ENCODE results near the gene OXA1L. TPM values are rescaled to one million over a fixed set of nuclear protein-coding genes. Genes with fewer than 3 reads are reported as not detected.
"Not testable (repeated sequence)": the region's sequence is repeated elsewhere in the genome, so short reads cannot be mapped to it uniquely, and the experiment has no call there.

OXA1L gene
- total RNA-seq, result 10 to 100 TPM; 60.0 to 74.8 TPM
- 100 to 1,000 TPM in 1 of 2 donors, 10 to 100 TPM in 1; 69.4 to 123 TPM for polyA plus RNA-seq
- long read RNA-seq, donor 1, transcript OXA1L-201 (10 exons, 1,719 nt), result major isoform, 314 of 407 reads
- long read RNA-seq, donor 1, partial matches to known transcripts, result 16 of 407 reads
- long read RNA-seq, donor 1, other reads (novel, unspliced or antisense), result 76 of 407 reads
- long read RNA-seq, donor 2, transcript OXA1L-201 (10 exons, 1,719 nt), result major isoform, 32 of 49 reads
- long read RNA-seq, donor 2, partial matches to known transcripts, result 7 of 49 reads
- long read RNA-seq, donor 2, other reads (novel, unspliced or antisense), result 10 of 49 reads

GRCh38 chr14:22766457-22767322 lies at the start of gene OXA1L:
Gene OXA1L (plus strand): TSS chr14:22766688. CDS start chr14:22766702, 14 bp downstream.
- intact Hi-C loops (cut with DNase I), result loop anchor here (2.0 to 5.0 kb wide), 2 partner anchors 50 to 51 kb away; partner anchors contain the start of gene SLC7A7 (in 1 of the 2)
- Histone ChIP-seq H3K4me3 (ENCODE audit: low read length in 2 of 2) (peak within 1 kb of the TSS; percentile 70 to 85), H3K36me3 (ENCODE audit: control insufficient read depth in 1 of 2, insufficient read depth in 2 of 2, low read length in 1 of 2) (peaks cover 12 to 15% of the 10 kb centered on the region in 2 donors), H3K9me3 (ENCODE audit: control insufficient read depth, low read length) (no peaks in the 10 kb centered on the region), H3K4me1 (ENCODE audit: control insufficient read depth in 1 of 2, insufficient read depth in 2 of 2, low read length in 2 of 2) (no peaks in the 10 kb centered on the region), H3K27ac (ENCODE audit: low read depth in 1 of 2, low read length in 2 of 2) (peak within 1 kb of the TSS; percentile 53 to 57), H3K27me3 (ENCODE audit: control insufficient read depth in 1 of 2, insufficient read depth in 2 of 2, low read length in 1 of 2) (no peaks in the 10 kb centered on the region)
- DNase-seq, result peak; percentile 98 to 99
- 0% methylated on average over 56 of the region's 56 CpGs for WGBS, 2 donors
- peak; percentile 95 for ATAC-seq (ENCODE audit: low FRiP score)

DNA sequence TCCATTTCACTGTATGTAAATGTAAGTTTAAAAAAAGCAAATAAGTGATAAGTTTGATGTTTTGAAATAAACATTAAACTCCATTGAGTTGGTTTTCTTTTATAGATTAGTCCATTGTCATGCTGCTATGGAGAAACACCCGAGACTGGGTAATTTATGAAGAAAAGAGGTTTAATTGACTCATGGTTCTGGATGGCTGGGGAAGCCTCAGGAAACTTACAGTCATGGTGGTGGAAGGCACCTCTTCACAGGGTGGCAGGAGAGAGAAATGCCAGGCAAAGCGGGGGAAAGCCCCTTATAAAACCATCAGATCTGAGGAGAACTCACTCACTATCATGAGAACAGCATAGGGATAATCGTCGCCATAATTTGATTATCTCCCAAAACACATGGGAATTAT lies 48.4 kb upstream of the OXA1L start:
- Histone ChIP-seq H3K27me3 (ENCODE audit: control insufficient read depth in 1 of 2, insufficient read depth in 2 of 2, low read length in 1 of 2) (no peaks in the 10 kb centered on the region), H3K36me3 (ENCODE audit: control insufficient read depth in 1 of 2, insufficient read depth in 2 of 2, low read length in 1 of 2) (no peaks in the 10 kb centered on the region), H3K27ac (ENCODE audit: low read depth in 1 of 2, low read length in 2 of 2) (no peak overlapping the region), H3K4me1 (ENCODE audit: control insufficient read depth in 1 of 2, insufficient read depth in 2 of 2, low read length in 2 of 2) (no peaks in the 10 kb centered on the region), H3K4me3 (ENCODE audit: low read length in 2 of 2) (no peak overlapping the region), H3K9me3 (ENCODE audit: control insufficient read depth, low read length) (peaks cover 3% of the 10 kb centered on the region)
- 78 to 79% methylated on average over 4 of the region's 4 CpGs for WGBS, 2 donors
- ATAC-seq (ENCODE audit: low FRiP score) (no peak), DNase-seq (no peak)
- intact Hi-C loops (cut with DNase I), result no loop called here

DNA sequence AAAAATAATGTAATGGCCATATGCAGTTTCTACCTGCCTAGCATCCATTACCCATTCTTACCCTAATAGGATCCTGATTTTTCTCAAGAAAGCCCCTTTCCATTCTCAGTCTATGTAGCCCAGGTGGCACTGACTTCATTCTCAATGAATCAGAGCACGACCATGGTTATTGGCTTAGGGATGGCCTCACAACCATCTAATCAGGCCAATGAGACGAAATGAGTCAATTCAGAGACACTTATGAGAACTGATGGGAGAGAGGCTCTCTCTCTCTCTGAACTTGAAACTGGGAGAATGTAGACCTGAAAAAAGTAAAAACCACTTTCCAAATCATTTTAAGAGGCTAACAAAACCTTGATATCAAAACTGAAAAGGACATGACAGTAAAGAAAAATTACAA lies 45.3 kb upstream of the OXA1L start:
- H3K9me3 ChIP-seq (ENCODE audit: control insufficient read depth, low read length), result peaks cover 3% of the 10 kb centered on the region
- no peaks in the 10 kb centered on the region for H3K36me3 ChIP-seq (ENCODE audit: control insufficient read depth in 1 of 2, insufficient read depth in 2 of 2, low read length in 1 of 2)
- WGBS, 2 donors, result 70 to 71% methylated on average over 2 of the region's 2 CpGs
- DNase-seq (no peak), ATAC-seq (ENCODE audit: low FRiP score) (no peak)
- no peaks in the 10 kb centered on the region for H3K4me1 ChIP-seq (ENCODE audit: control insufficient read depth in 1 of 2, insufficient read depth in 2 of 2, low read length in 2 of 2)
- H3K27me3 ChIP-seq (ENCODE audit: control insufficient read depth in 1 of 2, insufficient read depth in 2 of 2, low read length in 1 of 2), result no peaks in the 10 kb centered on the region
- H3K27ac ChIP-seq (ENCODE audit: low read depth in 1 of 2, low read length in 2 of 2), result no peak overlapping the region
- H3K4me3 ChIP-seq (ENCODE audit: low read length in 2 of 2), result no peak overlapping the region
- intact Hi-C loops (cut with DNase I), result no loop called here

DNA sequence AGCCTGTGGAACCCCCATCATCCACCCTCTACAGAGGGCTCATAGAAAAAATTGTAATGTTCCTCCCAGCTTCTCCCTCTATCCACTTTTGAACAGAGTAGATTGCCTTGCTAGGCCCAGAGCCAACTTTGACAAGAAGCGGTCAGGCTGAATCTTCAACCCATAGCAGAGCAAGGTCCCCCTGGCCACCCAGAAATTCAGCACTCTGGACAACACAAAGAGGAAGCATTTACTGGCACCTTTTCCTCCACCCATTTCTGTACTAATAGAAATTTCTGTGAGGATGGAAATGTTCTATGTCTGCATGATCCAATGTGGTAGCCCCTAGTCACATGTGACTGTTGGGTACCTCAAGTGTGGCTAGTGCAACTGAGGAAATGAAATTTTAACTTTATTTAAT lies 42.7 kb upstream of the OXA1L start:
- no peaks in the 10 kb centered on the region for H3K4me1 ChIP-seq (ENCODE audit: control insufficient read depth in 1 of 2, insufficient read depth in 2 of 2, low read length in 2 of 2)
- ATAC-seq (ENCODE audit: low FRiP score), result no peak
- WGBS, 2 donors, result 80 to 94% methylated on average over 1 of the region's 1 CpG
- DNase-seq, result no peak
- H3K9me3 ChIP-seq (ENCODE audit: control insufficient read depth, low read length), result peaks cover 3% of the 10 kb centered on the region
- no peaks in the 10 kb centered on the region for H3K36me3 ChIP-seq (ENCODE audit: control insufficient read depth in 1 of 2, insufficient read depth in 2 of 2, low read length in 1 of 2)
- H3K4me3 ChIP-seq (ENCODE audit: low read length in 2 of 2), result no peak overlapping the region
- no peak overlapping the region for H3K27ac ChIP-seq (ENCODE audit: low read depth in 1 of 2, low read length in 2 of 2)
- intact Hi-C loops (cut with DNase I), result no loop called here
- no peaks in the 10 kb centered on the region for H3K27me3 ChIP-seq (ENCODE audit: control insufficient read depth in 1 of 2, insufficient read depth in 2 of 2, low read length in 1 of 2)

DNA sequence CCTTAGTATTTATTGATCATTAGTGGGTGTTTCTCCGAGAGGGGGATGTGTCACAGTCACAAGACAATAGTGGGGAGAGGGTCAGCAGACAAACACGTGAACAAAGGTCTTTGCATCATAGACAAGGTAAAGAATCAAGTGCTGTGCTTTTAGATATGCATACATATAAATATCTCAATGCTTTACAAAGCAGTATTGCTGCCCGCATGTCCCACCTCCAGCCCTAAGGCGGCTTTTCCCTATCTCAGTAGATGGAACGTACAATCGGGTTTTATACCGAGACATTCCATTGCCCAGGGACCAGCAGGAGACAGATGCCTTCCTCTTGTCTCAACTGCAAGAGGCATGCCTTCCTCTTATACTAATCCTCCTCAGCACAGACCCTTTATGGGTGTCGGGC lies 41.6 kb upstream of the OXA1L start:
- H3K27me3 ChIP-seq (ENCODE audit: control insufficient read depth in 1 of 2, insufficient read depth in 2 of 2, low read length in 1 of 2); ATAC-seq (ENCODE audit: low FRiP score); H3K4me3 ChIP-seq (ENCODE audit: low read length in 2 of 2); intact Hi-C loops (cut with DNase I); H3K36me3 ChIP-seq (ENCODE audit: control insufficient read depth in 1 of 2, insufficient read depth in 2 of 2, low read length in 1 of 2); H3K4me1 ChIP-seq (ENCODE audit: control insufficient read depth in 1 of 2, insufficient read depth in 2 of 2, low read length in 2 of 2); H3K9me3 ChIP-seq (ENCODE audit: control insufficient read depth, low read length); H3K27ac ChIP-seq (ENCODE audit: low read depth in 1 of 2, low read length in 2 of 2); DNase-seq: not testable (repeated sequence)
- WGBS, 2 donors, result 65 to 68% methylated on average over 8 of the region's 8 CpGs

DNA sequence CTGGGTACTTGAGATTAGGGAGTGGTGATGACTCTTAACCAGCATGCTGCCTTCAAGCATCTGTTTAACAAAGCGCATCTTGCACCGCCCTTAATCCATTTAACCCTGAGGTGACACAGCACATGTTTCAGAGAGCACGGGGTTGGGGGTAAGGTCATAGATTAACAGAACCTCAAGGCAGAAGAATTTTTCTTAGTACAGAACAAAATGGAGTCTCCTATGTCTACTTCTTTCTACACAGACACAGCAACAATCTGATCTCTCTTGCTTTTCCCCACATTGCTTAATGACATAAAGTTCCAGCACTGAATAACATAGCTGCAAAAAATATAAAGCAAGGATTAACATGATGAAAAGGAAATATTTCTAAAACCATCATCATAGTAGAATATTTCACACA lies 41.1 kb upstream of the OXA1L start:
- H3K4me1 ChIP-seq (ENCODE audit: control insufficient read depth in 1 of 2, insufficient read depth in 2 of 2, low read length in 2 of 2); intact Hi-C loops (cut with DNase I); H3K36me3 ChIP-seq (ENCODE audit: control insufficient read depth in 1 of 2, insufficient read depth in 2 of 2, low read length in 1 of 2); H3K27ac ChIP-seq (ENCODE audit: low read depth in 1 of 2, low read length in 2 of 2); H3K9me3 ChIP-seq (ENCODE audit: control insufficient read depth, low read length); H3K4me3 ChIP-seq (ENCODE audit: low read length in 2 of 2); H3K27me3 ChIP-seq (ENCODE audit: control insufficient read depth in 1 of 2, insufficient read depth in 2 of 2, low read length in 1 of 2); DNase-seq; ATAC-seq (ENCODE audit: low FRiP score): not testable (repeated sequence)
- 49 to 54% methylated on average over 3 of the region's 3 CpGs for WGBS, 2 donors

DNA sequence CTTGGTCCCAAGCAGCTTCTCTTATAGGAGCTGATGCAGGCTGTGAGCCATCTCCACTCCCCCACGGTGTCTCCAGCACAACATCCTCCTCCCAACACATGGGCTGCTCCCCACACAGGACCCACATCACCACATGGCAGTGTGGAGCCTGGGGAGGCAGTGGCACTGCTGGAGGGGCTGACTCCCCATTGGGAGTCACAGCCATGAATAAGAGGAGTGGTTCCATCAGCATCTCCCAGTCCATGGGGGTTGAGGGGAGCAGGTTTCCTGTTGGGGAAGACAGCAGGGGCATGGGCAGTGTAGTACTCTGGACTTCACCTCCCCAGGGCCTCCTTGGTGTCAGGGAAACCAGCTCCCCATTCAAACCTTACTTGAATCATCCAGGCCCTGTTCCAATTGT lies 40.5 kb upstream of the OXA1L start:
- intact Hi-C loops (cut with DNase I), result no loop called here
- DNase-seq, result no peak
- peaks cover 3% of the 10 kb centered on the region for H3K9me3 ChIP-seq (ENCODE audit: control insufficient read depth, low read length)
- ATAC-seq (ENCODE audit: low FRiP score), result peak; percentile 7
- H3K27ac ChIP-seq (ENCODE audit: low read depth in 1 of 2, low read length in 2 of 2), result no peak overlapping the region
- no peaks in the 10 kb centered on the region for H3K4me1 ChIP-seq (ENCODE audit: control insufficient read depth in 1 of 2, insufficient read depth in 2 of 2, low read length in 2 of 2)
- no peak overlapping the region for H3K4me3 ChIP-seq (ENCODE audit: low read length in 2 of 2)
- no peaks in the 10 kb centered on the region for H3K27me3 ChIP-seq (ENCODE audit: control insufficient read depth in 1 of 2, insufficient read depth in 2 of 2, low read length in 1 of 2)
- 56 to 76% methylated on average over 1 of the region's 1 CpG for WGBS, 2 donors
- H3K36me3 ChIP-seq (ENCODE audit: control insufficient read depth in 1 of 2, insufficient read depth in 2 of 2, low read length in 1 of 2), result no peaks in the 10 kb centered on the region

GRCh38 chr14:22732062-22732461 lies 34.4 kb upstream of the OXA1L start:
- ATAC-seq (ENCODE audit: low FRiP score); intact Hi-C loops (cut with DNase I): not testable (repeated sequence)

More at GRCh38 chr14:22732062-22732461, 34.4 kb upstream of the OXA1L start:
- 80 to 94% methylated on average over 5 of the region's 5 CpGs for WGBS, 2 donors
- DNase-seq; H3K36me3 ChIP-seq (ENCODE audit: control insufficient read depth in 1 of 2, insufficient read depth in 2 of 2, low read length in 1 of 2); H3K4me3 ChIP-seq (ENCODE audit: low read length in 2 of 2); H3K27ac ChIP-seq (ENCODE audit: low read depth in 1 of 2, low read length in 2 of 2); H3K27me3 ChIP-seq (ENCODE audit: control insufficient read depth in 1 of 2, insufficient read depth in 2 of 2, low read length in 1 of 2); H3K9me3 ChIP-seq (ENCODE audit: control insufficient read depth, low read length); H3K4me1 ChIP-seq (ENCODE audit: control insufficient read depth in 1 of 2, insufficient read depth in 2 of 2, low read length in 2 of 2): not testable (repeated sequence)

Data from aorta (tissue), 5 donors.